T-helper 9 cell (primary cell): Measurements from ENCODE around the gene C22orf15.
"Not testable (repeated sequence)": the region's sequence is repeated elsewhere in the genome, so short reads cannot be mapped to it uniquely, and the experiment has no call there.

Experiments used
- DNase-seq: peaks from one replicate; pipeline ENCODE4 v3.0.0-alpha.2; 2020
- total RNA-seq, 2 donors: gene quantifications; one replicate each; lab custom pipeline; 2026; lab: John Stamatoyannopoulos, UW

C22orf15 gene
- 0.24 to 0.28 reads per million in 2 donors for total RNA-seq

GRCh38 chr22:23762842-23763578 lies at the start of gene C22orf15:
C22orf15 (plus strand) TSS chr22:23762990; CDS start chr22:23763307, 317 bp downstream.
- no peak for DNase-seq

GRCh38 chr22:23713696-23714595 lies 48.8 kb upstream of the C22orf15 start:
- no peak for DNase-seq

GRCh38 chr22:23714596-23715578 lies 47.9 kb upstream of the C22orf15 start:
- no peak for DNase-seq

GRCh38 chr22:23715806-23716375 lies 46.9 kb upstream of the C22orf15 start:
- DNase-seq: no peak

- DNase-seq: peak; percentile 77
Observed at GRCh38 chr22:23716811-23717801, 45.7 kb upstream of the C22orf15 start.

- DNase-seq: no peak
Observed at GRCh38 chr22:23718371-23719165, 44.2 kb upstream of the C22orf15 start.

GRCh38 chr22:23720855-23721254 lies 41.9 kb upstream of the C22orf15 start:
- no peak for DNase-seq

GRCh38 chr22:23722160-23722559 lies 40.6 kb upstream of the C22orf15 start:
- DNase-seq: no peak

GRCh38 chr22:23722724-23723123 lies 40.1 kb upstream of the C22orf15 start:
- DNase-seq: no peak

- DNase-seq: not testable (repeated sequence)
Observed at GRCh38 chr22:23728108-23728507, 34.7 kb upstream of the C22orf15 start.

GRCh38 chr22:23737696-23738095 lies 25.1 kb upstream of the C22orf15 start:
- no peak for DNase-seq

GRCh38 chr22:23742505-23743264 lies 20.1 kb upstream of the C22orf15 start:
- no peak for DNase-seq

- DNase-seq: no peak
Observed at GRCh38 chr22:23743303-23743705, 19.5 kb upstream of the C22orf15 start.

GRCh38 chr22:23744001-23744400 lies 18.8 kb upstream of the C22orf15 start:
- no peak for DNase-seq

GRCh38 chr22:23744485-23744884 lies 18.3 kb upstream of the C22orf15 start:
- no peak for DNase-seq

- no peak for DNase-seq
Observed at GRCh38 chr22:23745791-23746190, 17.0 kb upstream of the C22orf15 start.

- no peak for DNase-seq
Observed at GRCh38 chr22:23749841-23750301, 12.9 kb upstream of the C22orf15 start.

- no peak for DNase-seq
Observed at GRCh38 chr22:23750367-23750713, 12.4 kb upstream of the C22orf15 start.
